Ovary (tissue), 3 donors: ENCODE measurements around the gene KRTAP9-9.

Experiments used
- CTCF ChIP-seq, 3 donors: fragments of 450-650 bp in 2 of 3; fragments of 200-600 bp in 1 of 3; IDR thresholded peaks; one replicate each; pipeline versions ENCODE4 v1.5.1 to v1.8.0; 2016 to 2022; ENCODE audit warnings: antibody characterized with exemption in 3 of 3, mild to moderate bottlenecking in 1 of 3
- POLR2A ChIP-seq: fragments of 450-650 bp; IDR thresholded peaks from one replicate; pipeline ENCODE4 v1.6.1; 2017; ENCODE audit warnings: antibody characterized with exemption, mild to moderate bottlenecking, moderate library complexity
- donor health status: DM: no; HTN: no; CAD: no.

DNA sequence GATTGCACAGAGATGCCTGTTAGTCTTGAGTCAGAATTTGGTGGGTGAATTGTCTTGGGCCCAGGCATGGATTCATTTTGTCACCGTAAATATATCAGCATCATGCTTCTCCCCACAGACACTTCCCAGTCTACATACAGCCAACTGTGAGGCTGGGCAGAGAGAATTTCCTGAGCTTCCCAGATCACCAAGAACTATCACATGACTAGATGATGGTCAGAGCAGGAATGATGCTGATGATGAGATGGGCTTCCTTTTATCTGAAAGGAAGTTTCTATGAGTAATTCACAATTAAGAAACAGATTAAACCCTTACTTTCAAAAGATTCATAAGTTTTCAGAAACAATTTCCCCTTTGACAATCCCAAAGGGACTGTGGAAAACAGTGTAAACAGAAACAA lies 323 bp upstream of the KRTAP9-9 start:
- TF ChIP-seq CTCF (IDR thresholded peaks at IDR 0.05) (no peak), POLR2A (no peak)
